Omental fat pad (tissue), 4 donors: ENCODE measurements around the gene LFNG. TPM values are rescaled to one million over a fixed set of nuclear protein-coding genes. Genes with fewer than 3 reads are reported as not detected.
"Not testable (repeated sequence)": the region's sequence is repeated elsewhere in the genome, so short reads cannot be mapped to it uniquely, and the experiment has no call there.

ENCODE experiments used
- ATAC-seq: fragments of 150-250 bp; one replicate; pipeline ENCODE4 v1.9.1; 2016; ENCODE audit warnings: mild to moderate bottlenecking, moderate library complexity; ENCODE audit not compliant: low FRiP score
- DNase-seq: peaks from one replicate; pipeline ENCODE4 v3.0.0-alpha.2; 2019; ENCODE audit warnings: low spot score
- total RNA-seq, 4 donors: library from RNA; depleted of rRNA; stranded (reverse); fragments of >200 nt; gene quantifications; one replicate each; pipeline ENCODE4 v1.1.0, GENCODE V29; 2016
- TF ChIP-seq, protein P1 (sequence below), 3 donors: fragments of 450-650 bp; IDR thresholded peaks; one replicate each; pipeline ENCODE4 v1.5.1; 2016 to 2017; ENCODE audit warnings: antibody characterized with exemption in 3 of 3, mild to moderate bottlenecking in 3 of 3, moderate library complexity in 2 of 3

LFNG gene
- total RNA-seq, 4 donors from 2014 or later: 4.7 to 25.9 (median 21.6) TPM

DNA sequence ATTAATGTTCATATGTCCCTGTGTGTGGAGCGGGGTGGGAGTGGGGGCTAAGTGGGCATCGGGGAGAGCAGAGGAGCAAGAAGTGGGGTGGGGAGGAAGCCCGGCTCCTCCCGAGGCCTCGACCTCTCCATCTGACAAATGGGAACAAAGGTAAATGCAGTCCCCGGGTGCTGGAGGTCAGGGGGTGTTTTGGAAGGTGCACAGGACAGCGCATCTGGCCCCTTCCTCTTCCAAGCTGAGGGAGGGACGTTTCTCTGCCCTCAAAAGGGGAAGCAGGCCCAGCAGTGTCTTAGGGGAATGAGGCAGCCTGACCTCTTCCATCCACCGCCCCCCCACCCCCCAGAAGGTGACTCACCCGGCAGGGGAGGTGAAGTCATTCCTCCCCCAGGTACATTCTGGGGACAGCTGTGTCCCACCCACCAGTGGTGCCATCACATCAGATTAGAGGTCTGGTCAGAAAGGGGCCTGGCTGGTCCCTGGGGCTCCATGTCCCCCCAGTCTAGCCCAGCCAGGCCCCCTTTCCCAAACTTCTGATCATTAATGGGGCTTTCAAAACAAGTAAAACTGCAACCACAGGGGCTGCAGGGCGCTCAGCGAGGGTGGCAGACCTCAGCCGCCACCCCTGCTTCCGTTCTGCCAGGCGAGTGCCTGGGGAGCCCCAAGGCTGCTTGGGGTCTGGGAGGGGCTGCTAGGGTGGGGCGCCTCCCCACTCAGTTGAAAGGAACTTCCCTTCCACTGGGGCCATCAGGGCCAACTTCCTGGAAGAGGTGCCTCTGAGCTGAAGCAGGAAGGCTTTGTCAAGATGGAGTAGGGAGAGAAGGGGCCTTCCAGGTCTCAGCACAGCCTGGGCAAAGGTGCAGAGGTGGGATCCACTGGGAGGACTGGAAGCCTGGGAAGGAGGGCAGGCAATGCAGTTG lies 10.8 kb downstream of the LFNG start:
- TF ChIP-seq, protein P1, sequence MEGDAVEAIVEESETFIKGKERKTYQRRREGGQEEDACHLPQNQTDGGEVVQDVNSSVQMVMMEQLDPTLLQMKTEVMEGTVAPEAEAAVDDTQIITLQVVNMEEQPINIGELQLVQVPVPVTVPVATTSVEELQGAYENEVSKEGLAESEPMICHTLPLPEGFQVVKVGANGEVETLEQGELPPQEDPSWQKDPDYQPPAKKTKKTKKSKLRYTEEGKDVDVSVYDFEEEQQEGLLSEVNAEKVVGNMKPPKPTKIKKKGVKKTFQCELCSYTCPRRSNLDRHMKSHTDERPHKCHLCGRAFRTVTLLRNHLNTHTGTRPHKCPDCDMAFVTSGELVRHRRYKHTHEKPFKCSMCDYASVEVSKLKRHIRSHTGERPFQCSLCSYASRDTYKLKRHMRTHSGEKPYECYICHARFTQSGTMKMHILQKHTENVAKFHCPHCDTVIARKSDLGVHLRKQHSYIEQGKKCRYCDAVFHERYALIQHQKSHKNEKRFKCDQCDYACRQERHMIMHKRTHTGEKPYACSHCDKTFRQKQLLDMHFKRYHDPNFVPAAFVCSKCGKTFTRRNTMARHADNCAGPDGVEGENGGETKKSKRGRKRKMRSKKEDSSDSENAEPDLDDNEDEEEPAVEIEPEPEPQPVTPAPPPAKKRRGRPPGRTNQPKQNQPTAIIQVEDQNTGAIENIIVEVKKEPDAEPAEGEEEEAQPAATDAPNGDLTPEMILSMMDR (IDR thresholded peaks at IDR 0.05): no peak
- DNase-seq (no peak), ATAC-seq (no peak)

DNA sequence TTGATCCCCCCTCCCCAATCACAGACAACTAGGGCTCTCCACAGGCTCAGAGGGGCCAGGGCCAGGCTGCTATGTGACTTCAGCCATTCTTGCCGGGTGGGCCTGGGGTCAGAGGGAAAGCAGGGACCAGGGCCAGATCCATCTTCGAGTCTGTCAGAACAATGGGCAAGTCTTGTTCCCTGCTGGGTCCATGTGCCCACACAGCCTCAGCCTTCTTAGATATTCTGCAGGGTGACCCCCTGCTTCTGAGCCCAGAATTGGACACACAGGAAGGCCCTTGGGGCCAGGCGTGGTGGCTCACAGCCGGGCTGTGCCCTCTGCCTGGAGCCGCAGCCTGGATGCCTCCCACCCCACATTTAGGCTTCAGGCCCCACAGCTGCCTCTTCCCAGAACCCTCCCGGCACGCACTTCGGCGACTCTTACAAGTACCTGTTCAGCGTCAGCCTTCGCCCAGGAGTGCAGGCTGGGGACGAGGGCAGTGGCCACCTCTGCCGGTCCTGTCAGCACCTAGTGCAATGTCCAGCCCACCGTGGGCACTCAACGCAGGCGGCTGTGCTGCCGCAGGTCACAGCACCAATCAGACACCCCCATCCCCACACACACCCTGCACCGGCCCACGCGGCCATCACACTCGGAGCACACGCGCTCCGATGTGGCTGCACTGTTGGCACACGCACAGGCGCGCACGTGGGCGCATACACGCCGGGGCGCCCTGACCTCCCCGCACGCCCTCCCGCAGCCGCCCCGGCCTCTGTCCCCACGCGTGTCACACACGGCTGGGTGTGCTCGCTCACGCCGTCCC lies 11.6 kb downstream of the LFNG start:
- ATAC-seq, DNase-seq: not testable (repeated sequence)

DNA sequence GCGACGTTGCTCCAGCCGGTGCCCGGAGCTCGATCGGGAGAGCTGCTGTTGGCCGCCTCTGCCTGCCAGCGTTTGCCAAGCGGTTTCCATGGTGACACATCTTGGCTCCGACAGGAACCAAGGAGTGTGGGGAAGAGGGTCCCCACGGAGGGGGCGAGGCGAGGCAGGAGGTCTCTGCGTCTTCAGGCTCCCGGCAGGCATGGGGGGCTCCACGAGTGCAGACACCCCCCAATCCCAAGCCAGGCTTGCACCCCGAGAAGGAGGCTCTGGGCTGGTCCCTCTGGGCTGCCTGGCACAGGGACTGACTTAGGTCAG lies 12.2 kb downstream of the LFNG start:
- not testable (repeated sequence) for DNase-seq, ATAC-seq

DNA sequence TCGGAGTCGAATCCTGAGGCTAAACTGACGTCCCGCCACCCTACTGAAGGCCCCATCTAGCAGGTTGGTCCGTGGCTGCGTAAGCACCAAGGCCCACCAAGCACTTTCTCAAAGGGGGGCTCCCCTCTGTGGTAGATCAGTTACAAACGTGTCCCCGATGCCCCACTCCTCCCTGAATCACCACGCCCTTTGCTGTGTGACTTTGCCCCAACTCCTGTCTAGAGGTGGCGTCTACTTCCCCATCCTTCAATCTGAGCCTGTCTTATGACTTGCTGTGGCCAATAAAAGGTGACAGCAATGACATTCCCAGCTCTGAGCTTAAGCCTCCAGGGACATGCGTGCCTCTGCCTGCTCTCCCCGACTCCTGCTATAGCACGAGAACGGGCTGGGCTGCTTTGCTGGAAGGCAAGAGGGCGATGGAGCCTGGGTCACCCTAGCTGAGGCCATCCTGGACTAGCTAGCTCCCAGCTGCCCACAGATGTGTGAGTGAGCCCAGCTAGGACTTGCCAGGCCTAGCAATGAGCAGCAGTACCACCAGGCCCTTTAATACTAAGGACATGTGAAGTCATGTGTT lies 12.7 kb downstream of the LFNG start:
- not testable (repeated sequence) for DNase-seq, ATAC-seq

DNA sequence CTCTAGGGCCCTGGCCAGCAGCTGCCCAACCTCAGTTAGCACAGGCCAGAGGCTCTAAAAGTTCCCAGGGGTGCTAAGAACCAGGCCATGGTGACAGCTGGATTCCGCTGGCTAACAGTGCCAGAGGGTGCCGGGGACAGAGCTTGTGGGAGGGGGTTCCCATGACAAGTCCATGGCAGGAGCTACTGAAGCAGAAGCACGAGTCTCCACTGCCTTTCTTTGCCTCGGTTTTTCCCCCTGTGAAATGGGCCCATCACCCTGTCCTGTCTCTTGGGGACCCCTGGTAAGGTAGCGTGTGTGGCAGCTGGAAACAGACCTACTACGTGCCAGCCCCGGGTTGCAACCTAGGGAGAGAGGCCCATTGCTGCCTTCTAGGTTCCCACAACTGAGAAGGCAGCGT lies 13.2 kb downstream of the LFNG start:
- ATAC-seq, DNase-seq: not testable (repeated sequence)

DNA sequence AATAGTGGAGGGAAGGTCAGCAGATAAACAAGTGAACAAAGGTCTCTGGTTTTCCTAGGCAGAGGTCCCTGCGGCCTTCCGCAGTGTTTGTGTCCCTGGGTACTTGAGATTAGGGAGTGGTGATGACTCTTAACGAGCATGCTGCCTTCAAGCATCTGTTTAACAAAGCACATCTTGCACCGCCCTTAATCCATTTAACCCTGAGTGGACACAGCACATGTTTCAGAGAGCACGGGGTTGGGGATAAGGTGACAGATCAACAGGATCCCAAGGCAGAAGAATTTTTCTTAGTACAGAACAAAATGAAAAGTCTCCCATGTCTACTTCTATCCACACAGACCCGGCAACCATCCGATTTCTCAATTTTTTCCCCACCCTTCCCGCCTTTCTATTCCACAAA lies 14.0 kb downstream of the LFNG start:
- not testable (repeated sequence) for DNase-seq, ATAC-seq

DNA sequence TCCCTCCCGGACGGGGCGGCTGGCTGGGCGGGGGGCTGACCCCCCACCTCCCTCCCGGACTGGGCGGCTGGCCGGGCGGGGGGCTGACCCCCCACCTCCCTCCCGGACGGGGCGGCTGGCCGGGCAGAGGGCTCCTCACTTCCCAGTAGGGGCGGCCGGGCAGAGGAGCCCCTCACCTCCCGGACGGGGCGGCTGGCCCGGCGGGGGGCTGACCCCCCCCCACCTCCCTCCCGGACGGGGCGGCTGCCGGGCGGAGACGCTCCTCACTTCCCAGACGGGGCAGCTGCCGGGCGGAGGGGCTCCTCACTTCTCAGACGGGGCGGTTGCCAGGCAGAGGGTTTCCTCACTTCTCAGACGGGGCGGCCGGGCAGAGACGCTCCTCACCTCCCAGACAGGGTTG lies 14.6 kb downstream of the LFNG start:
- not testable (repeated sequence) for ATAC-seq, DNase-seq

DNA sequence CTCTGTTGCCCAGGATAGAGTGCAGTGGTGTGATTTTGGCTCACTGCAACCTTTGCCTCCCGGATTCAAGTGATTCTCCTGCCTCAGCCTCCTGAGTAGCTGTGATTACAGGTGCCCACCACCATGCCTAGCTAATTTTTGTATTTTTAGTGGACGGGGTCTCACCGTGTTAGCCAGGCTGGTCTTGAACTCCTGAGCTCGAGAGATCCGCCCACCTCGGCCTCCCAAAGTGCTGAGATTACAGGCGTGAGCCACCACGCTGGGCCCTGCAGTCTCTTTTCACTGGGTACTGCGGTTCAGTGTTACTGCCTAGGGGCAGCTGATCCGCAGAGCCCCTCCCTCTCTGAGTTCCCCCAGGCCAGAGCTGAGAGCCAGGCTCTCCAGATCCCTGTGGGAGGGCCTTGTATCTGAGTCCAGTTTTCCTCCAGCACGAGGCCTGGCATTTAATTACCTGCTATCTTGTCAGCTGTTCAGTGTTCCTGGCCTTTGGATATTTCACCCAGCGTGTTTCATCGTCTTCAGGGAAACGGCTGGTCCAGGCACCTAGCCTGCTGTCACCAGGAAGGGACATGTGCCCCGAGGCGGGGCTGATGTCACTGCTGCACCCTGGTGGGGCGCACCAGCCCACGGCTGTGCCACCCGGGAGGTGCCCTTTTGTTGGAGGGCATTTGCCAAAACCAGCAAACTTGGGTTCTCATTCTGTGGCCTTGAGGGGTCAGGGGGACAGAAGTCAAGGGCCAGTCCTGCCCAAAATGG lies 16.5 kb downstream of the LFNG start:
- ATAC-seq, DNase-seq: not testable (repeated sequence)

DNA sequence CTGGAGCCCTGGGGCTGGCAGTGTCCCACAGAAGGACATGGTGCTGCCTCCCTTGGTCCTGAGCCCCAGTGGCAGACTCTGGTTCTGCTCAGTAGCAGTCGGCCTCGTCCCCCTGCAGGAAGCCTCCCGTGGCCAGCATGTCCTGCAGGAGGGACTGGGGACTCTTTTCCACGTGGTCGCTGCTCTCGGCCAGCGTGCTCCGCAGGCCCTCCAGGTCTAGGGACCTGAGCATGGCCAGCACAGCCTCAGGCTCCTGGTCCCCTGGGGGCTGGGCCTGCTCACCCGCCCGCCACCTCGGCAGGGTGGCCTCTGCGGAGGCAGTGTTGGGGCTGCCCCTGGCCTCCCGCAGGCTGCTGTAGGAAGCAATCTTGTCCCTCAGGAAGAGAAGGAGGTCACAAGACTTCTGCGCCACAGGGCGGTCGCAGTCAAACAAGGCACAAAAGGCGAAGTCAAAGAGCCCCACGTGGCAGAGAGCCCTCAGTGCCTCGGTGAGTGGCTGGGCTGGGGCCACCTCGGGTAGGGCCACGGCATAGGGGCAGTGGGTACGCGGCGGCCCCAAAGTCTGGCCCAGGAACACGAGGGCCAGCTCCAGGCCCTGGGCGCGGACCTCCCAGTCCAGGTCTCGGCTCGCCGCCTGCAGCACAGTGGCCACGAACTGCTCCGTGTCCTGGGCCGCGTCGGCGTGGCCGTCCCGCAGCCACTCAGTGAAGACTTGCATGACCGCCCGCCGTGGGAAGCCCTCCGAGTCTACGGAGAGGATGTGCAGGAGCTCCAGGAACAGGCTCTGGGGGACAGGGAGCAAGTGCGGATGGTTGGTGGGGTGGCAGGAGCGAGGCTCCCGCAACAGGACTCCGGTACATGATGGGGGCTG lies 18.6 kb downstream of the LFNG start:
- ATAC-seq: no peak
- no peak for DNase-seq
- TF ChIP-seq, protein P1 (IDR thresholded peaks at IDR 0.05): no peak
